Stimulated activated CD8-positive, alpha-beta memory T cell treated with anti-CD3 and anti-CD28 coated beads, Interleukin-4, amount 100 ng/mL, for 48 hours (primary cell): ENCODE results near the gene GSAP.
"Not testable (repeated sequence)": the region's sequence is repeated elsewhere in the genome, so short reads cannot be mapped to it uniquely, and the experiment has no call there.

Experiments
- DNase-seq: peaks from one replicate; pipeline ENCODE4 v3.0.0-alpha.2; 2020

The GSAP gene

DNA sequence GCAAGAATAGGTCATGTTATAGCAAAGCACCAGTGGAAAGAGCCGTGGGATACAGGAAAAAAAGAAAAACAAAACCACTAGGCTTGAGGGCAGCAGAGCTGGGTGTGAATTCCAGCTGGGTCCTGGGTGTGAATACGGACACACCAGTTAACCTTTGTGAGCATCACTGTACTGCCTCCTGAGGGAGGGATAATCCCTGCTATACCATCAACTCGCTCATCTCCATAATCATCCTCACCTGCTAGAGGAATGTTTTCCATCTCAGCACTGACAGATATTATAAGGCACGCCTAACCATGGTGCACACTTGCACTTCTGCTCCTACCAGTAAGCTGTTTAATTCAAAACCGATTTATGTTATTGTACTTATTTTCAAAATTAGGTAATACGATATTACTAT lies 62.2 kb downstream of the GSAP start:
- no peak for DNase-seq

DNA sequence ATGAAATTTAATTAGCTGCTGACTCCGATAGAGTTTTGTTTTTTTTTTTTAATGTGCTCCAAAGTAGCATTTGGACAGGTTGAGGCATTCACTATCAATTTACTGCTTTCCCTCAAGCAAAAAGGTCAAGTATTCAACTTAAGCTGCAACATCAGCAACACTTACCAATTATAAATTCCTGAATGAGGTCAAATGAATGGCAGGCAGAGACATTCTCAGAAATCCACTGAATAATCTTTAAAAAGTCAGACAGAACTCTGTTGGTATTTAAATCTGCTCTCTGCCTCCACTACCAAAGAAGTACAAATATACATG lies 62.8 kb downstream of the GSAP start:
- DNase-seq: no peak

DNA sequence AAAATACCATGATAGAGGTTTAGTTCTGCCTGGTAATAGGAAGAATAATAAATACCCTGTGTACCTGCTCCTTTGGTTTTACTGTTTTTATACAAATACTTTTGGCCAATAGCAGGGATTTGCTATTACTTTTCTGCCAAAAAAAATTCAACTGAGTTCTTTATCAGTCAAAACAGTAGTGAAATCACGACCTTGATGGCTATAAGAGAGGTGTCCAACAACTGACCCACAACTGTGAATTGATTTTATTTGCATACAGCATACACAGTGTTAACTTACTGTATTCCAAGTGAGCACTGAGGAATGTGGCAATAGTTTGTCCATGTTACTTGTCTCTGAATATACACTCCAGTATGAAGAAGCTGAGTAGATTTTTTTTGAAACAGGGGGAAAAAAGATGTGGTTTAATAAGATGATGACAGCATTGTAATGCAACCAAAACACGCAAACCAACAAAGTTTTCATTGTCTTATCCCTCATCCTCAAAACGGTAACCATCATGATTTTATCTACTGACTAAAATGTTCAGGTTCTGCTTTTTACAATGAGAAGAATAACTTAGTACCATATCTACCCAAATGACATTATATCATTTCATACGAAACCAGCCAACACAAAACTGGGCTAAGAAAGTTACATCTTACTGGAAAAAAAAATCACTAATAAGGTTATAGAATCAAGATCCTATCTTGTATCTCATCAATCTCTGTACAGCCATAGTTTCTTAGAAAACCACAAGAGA lies 63.3 kb downstream of the GSAP start:
- no peak for DNase-seq

DNA sequence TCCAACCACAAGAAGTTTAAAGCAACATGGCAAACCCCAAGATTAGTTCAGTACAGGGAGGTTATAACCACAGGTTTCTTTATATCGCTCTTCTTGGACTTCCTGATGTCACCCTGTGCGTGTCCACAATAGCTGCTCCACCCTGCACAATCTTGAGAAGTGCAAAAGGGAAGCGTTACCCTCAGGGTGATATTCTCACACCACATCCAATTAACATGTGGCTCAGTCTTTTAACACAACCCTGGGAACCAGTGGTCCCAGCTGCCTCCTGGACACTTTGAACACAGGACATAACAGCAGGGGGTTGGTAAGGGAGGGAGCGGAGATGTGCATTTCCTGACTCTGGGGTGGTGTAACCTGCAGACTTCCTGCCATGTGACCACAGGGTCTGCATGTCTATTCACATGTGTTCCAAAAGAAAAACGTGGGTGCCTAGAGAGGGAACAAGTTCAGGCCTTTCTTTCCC lies 64.6 kb downstream of the GSAP start:
- peak; percentile 62 for DNase-seq

DNA sequence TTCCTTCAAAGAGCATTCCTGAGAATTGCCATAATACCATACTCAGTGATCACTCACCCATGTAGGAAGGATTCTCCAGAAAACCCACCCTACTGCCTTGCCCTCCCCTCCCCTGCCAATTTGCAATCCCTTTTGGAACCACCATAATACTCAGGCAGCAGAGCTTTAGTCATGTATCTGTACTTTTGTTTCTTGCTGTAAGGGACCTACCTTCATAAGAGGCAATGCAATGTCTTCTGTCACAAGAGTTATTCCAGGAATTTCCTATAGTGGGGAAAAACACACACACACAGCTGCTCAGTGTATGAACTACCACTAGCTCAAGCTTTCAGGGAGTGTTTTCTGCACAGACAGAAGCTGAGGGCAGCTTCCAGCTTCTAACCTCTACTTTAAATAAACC lies 67.0 kb downstream of the GSAP start:
- DNase-seq: no peak

DNA sequence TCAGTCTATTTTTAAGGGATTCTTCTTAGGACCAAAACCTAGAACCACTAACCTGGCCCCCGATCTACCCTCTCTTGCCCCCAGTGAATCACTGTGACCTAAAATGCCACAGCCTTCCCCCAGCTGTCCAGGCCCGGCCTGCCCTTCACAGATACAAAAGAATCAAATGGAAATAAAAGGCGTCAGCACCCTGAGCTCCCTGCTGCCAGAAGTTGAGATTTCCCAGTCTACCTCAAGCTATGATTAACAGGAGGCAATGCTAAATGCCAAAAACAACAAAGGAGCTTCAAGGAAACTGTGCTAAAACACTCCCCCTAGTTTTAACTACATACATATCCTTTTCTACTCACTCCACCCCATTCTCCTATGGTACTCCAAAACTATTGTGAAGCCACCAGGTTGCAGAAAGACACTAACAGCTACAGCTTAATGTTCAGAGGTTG lies 67.8 kb downstream of the GSAP start:
- no peak for DNase-seq

DNA sequence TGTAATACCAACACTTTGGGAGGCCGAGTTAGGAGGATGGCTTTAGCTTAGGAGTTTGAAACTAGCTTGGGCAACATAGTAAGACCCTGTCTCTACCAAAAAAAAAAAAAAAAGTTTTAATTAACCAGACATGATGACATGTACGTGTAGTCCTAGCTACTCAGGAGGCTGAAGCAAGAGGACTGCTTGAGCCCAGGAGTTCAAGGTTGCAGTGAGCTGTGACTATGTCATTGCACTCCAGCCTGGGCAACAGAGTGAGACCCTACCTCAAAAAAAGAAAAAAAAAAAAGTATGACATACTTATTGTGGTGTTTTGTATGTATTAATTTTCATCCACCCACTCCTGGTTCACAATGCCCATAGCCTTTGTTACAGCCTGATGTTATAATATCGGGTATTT lies 69.7 kb downstream of the GSAP start:
- DNase-seq: no peak

DNA sequence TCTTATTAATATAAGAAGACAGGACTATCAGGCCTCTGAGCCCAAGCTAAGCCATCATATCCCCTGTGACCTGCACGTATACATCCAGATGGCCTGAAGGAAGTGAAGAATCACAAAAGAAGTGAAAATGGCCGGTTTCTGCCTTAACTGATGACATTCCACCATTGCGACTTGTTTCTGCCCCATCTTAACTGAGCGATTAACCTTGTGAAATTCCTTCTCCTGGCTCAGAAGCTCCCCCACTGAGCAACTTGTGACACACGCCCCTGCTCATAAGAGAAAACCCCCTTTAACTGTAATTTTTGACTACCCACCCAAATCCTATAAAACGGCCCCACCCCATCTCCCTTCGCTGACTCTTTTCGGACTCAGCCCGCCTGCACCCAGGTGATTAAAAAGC lies 70.7 kb downstream of the GSAP start:
- DNase-seq: not testable (repeated sequence)

DNA sequence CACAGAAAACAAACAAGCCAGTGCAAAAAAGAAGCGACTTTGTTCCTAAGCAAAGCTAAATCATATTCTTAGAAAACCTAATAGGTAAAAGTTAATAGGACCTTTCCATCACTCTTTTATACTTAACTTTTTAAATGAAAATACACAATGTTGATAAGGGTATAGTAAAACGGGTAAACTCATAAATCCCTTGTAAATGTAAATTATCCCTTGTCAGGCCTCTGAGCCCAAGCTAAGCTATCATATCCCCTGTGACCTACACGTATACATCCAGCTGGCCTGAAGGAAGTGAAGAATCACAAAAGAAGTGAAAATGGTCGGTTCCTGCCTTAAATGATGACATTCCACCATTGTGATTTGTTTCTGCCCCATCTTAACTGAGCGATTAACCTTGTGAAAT lies 76.4 kb downstream of the GSAP start:
- DNase-seq: no peak

DNA sequence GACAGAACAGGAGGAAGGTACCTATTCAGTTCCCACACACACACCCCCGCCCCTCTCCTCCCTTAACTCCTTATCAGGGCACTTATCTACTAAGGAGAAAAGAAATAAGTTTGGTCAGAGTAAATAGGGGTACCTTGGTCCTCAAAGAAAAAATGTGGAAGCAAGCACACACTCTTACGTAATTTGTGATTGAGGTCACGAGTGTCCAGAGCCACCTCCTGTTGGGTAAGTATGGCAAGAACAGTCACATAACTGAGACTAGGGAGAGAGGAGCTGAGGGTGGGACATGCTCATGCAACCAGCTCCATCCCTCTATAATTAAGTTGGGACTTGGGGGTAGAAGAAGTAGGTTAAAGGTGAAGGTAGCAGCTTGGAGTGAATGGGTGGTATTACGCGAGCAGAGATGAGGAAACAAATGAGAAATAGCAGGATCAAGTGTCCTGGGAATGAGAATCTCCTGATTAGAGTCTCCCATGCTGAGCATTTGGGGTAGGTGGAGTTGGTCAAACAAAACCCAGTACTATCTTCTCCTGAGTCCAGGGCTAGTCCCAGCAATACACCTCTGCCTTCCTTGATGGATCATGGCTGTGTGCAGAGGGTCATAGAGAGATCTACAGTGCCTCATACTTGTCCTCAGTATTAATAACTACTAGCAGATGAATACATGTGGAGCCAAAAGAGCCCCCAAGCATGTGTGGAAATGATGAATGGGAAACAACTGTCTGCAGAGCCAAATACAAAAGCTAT lies 77.1 kb downstream of the GSAP start:
- DNase-seq: no peak

DNA sequence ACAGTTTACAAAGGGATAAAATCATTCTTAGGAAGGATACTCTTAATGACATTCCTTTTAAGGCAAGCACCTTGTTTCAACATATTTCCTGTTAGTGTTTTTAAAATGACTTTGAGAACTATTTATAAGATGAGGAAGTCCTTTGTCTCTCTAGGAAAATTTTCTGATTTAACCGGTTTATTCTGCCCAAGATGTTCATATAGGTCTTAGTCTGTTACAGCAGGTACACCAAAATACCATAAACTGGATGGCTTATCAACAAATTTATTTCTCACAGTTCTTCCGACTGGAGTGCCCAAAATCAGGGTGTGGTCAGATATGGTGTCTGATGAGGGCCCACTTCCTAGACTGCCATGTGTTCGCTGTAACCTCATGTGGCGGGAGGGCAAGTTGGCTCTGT lies 77.9 kb downstream of the GSAP start:
- no peak for DNase-seq

DNA sequence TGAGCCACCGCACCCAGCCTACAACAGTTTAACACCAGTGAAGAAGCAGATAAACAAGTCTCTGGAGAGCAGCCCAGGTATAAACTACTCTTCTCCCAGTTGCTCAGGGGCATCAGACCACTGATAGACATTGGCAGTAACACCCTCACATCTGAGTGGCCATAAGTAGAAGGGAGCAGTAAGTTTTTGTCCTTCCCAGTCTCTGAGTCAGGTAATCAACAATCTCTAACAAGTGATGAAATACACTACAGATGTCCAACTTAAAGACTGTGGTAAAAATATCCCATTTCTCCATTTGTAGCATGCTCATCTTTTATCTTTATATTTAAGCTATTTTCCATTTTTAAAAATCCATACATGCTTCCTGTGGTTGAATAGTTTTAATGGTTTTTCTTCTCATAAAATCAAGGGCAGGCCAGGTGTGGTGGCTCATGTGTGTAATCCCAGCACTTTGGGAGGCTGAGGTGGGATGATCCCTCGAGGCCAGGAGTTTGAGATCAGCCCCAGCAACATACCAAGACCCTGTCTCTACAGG lies 78.6 kb downstream of the GSAP start:
- DNase-seq: no peak

DNA sequence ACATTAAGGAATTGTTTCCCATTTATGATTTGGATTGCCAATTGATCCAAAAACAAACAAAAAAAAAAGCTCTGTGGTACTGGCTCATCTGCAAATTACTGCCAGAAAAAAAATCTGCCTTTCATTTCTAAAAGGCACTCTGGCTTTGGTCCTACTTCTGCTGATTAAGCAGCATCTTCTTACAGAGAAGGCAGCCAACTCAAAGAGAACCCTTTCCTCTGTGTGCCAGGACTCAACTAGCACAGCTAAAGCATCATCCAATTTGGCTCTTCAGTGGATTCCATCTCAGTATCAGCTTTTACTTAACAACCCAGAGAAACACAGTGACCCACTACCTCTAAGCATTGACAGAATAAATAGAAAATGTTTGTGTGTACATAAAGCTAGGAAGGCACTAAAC lies 80.6 kb downstream of the GSAP start:
- no peak for DNase-seq

DNA sequence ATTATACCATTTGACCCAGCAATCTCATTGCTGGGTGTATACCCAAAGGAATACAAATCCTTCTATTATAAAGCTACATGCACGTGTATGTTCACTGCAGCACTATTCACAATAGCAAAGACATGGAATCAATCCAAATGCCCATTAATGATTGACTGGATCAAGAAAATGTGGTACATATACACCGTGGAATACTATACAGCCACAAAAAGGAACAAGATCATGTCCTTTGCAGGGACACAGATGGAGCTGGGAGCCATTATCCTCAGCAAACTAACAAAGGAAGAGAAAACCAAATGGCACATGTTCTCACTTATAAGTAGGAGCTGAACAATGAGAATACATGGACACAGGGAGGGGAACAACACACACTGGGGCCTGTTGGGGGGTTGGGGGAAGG lies 82.1 kb downstream of the GSAP start:
- DNase-seq: not testable (repeated sequence)

DNA sequence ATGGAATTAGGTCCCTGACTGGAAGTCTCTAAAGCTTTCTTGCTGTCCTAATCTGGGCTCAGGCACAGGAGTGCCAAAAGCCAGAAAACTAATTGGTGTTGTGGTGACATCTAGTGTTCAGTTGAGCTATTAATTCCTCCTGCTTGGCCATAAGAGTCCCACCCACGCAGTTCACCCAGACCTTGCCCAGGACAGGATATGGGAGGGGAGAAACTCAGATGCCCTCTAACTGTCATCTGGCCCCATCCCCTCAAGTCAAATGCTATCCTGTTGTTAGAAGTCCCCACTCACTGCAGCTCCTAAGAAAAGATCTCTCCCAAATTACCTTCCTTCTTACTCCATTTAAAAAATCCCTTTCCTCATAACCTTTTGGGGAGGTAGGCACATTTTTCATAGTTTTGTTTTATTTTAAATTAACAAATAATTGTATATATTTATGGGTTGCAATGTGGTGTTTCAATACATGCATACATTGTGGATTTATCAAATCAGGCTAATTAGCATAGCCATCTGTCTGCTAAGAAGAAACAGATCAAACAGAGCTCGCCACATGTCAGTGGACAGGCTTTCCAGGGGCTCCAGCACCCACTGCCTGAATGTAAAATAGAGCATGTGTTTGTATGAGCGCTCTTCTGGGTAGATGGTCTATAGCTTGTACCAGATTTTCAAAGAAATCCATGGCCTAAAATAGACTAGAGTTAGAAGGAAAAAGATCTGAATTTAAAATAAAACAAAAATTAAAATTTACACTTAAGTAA lies 84.0 kb downstream of the GSAP start:
- peak; percentile 68 for DNase-seq

DNA sequence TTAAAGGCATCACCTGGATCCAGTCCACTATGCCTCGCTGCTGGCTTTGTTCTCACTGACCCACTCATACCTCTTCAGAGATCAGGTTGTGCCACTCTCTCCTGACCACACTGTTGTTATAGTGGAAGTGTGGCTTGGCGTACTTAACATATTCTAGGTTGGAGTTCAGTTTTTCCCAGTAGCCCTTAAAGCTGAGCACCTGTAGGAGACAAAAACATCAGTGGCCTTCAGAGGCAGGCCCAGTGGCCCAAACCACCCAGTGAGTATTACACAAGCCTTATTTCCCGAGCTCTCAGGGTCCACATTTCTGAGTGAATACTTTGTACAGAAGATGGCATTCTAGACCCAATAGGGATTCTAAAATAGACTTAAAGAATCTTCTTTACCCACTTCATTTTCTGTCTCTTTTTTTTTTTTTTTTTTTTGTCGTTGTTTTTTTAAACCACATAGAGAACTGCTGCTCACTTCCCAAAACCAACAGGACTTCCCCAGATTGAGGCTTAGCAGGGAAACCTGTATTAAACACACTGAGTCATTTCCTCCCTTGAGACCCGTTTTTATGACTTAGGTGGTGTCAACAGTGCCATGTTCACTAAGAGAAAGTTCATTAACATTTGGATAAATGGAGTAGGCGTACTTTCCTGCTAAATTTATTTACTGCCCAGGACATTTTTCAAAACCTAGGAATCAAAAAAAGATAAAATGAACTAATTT lies 85.8 kb downstream of the GSAP start:
- DNase-seq: no peak

DNA sequence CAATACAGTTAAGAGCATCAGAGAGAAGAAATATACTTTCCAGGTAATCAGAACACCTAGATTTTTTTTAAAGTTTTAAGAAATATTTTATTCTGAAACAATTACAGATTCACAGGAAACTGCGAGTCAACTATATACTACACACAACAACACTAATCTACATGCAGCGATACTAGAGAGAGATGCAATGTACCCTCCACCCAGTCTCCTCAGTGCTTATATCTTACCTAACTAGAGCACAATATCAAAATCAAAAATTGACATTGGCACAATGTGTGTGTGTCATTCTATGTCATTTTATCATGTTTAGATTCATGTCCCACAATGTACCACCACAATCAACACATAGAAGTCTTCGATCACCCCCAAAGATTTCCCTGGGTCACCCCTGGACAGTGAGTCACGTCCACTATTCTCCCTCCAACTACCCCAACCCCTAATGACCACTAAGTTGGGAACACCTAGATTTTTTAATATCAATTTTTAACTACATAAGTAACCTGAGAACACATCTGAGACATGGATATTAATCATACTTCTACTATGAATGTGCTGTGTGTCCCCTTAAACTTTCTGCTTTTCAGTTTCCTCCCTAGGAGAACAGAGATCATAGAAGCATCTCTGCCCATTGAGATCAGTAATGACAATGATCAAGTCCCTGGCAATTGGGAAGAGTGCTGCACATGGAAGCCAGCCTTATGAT lies 86.5 kb downstream of the GSAP start:
- DNase-seq: no peak

DNA sequence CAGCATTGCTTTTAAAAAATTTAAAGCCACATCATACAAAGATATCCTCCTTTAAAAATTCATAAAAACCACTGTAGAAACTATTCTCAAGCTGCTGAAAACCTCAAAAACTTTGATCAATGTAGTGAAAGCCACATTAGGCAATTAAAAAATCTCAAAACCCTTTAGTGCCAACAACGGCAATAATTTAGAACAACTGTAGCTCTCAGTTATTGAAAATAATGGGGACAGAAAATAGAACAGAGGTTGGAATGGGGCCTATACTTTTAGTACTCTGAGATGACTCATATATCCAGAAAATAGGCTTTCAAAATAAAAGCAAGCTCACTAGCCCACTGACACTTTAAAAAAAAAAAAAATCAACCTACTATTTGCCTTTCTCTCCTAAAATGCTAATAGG lies 87.5 kb downstream of the GSAP start:
- DNase-seq: no peak

DNA sequence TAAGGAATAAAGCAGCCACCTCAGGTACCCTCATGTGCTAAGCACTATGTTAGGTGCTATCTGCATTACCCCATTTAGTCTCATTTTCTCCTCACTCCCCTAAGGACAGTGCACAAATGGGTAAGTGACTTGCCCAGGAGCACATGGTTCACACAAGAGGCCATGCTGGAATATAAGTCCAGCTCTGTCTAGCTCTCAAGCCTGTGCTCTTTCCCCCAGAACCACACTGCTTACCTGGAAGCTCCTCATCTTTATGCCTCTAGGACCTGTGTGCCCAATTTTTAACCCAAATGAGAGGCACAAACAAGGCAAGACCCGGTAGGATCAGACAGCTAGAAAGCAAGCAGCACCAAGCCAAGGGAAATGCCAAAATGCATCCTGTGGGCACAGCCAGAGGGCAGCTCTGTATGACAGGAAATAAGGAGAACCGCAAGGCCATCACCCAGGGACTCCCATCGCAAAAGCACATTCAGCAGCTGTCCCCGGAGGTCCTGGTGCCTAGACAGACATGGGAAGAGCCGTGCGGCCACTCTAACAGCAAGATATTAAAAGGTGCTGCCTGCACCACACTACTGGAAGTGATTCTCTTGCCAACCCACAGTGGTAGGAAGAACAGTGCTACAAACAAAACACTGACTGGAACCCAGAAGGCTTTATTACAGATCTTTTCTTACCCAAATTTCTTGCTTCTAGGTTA lies 88.1 kb downstream of the GSAP start:
- DNase-seq: peak; percentile 41

DNA sequence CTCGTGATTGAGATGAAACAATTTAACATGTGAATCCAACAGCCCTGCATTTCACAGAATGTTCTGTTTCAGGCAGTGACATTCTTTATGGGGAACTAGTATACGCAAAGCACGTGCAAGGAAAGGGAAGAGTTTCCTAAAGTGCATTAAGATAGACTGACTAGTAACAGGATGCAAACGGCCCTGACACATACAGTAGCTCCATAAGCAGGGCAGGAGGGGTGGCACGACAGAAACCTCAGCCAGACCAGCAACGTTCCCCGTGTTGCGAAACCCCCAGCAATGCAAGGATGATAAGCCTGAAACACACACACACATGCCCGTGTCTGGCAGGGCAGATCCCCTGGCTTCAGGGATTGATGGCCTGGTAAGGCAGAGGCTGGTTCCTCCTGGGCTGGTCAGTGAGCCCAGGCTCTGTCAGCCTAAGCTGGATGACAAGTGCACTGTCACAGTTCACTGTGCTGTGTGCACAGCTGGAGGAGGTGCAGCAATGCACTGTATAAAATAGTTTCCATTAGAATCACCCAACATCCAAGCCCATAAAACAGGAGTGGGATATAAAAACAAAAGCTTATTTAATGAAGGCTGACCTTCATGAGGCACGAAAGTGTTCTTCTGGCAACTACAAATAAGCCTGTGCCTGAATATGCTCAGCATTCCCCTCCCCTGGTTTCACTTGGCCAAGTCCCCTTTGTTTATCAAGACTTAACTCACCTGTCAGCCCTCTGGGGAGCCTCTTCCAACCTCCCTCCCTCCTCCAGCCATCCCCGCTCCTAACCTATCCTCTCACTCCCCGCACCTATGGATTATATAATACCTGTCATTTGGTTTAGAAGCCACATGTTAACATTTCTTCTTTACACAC lies 88.8 kb downstream of the GSAP start:
- no peak for DNase-seq

DNA sequence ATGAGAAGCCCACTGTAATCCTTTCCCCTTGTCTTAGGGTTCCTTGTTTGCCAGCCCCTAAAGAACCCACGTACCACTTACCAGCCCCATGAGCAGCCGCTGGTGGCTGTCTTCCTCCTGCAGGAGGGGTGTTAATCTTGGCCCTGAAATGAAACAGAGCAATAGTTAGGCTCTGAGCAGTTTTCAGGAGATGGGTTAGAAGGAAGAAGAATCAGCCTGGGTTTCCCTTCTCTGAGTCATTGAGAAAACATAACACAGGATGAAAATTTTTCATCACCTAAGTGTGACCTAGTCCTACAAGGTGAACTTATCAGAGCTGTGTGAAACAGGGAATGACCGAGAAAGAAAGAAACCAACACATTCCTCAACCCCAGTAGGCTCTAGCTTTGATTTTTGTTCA lies 90.0 kb downstream of the GSAP start:
- DNase-seq: no peak
